Measurements from ENCODE around the gene MYO7B. TPM values are rescaled to one million over a fixed set of nuclear protein-coding genes. Genes with fewer than 3 reads are reported as not detected.
"Not testable (repeated sequence)": the region's sequence is repeated elsewhere in the genome, so short reads cannot be mapped to it uniquely, and the experiment has no call there.

The MYO7B gene
- total RNA-seq, 4 donors from 2014 or later: 0.12 to 1.3 (median 0.42) TPM

DNA sequence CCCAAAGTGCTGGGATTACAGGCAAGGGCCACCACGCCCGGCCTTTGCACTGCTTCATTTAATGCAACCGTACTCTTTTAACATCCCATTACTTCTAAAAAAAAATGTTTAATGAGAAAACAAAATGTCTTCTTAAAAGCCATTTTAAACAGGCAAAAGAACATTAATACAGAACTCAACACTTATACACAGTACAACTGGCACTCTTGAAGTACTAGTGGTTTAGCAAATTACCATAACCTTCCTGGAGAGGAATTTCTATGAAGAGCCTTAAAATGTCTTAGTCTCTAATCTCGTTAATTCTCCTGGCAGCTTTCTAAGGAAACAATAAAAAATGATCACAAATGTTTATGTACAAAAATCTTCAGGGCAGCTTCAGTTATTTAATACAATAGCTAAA is 15.1 kb upstream of the MYO7B start:
- TF ChIP-seq CTCF (IDR thresholded peaks at IDR 0.05): no peak
- ATAC-seq (ENCODE audit: low FRiP score): no peak
- DNase-seq (ENCODE audit: low spot score): no peak

GRCh38 chr2:127523269-127523939 is 12.1 kb upstream of the MYO7B start:
- no peak for TF ChIP-seq CTCF (IDR thresholded peaks at IDR 0.05)
- DNase-seq (ENCODE audit: low spot score): no peak
- no peak for ATAC-seq (ENCODE audit: low FRiP score)

- DNase-seq (ENCODE audit: low spot score); ATAC-seq (ENCODE audit: low FRiP score): not testable (repeated sequence)
Observed at GRCh38 chr2:127524198-127524834, 11.2 kb upstream of the MYO7B start.

- DNase-seq (ENCODE audit: low spot score): no peak
- TF ChIP-seq CTCF (IDR thresholded peaks at IDR 0.05): no peak
Observed at GRCh38 chr2:127525691-127526131, 9.8 kb upstream of the MYO7B start.

GRCh38 chr2:127526132-127527000 is 9.1 kb upstream of the MYO7B start, which contains the start of gene IWS1:
IWS1 (minus strand) TSS chr2:127526489; CDS start chr2:127526208, 281 bp downstream.
- no peak for TF ChIP-seq CTCF (IDR thresholded peaks at IDR 0.05)

More at GRCh38 chr2:127525691-127526131, 9.8 kb upstream of the MYO7B start:
- no peak for ATAC-seq (ENCODE audit: low FRiP score)

GRCh38 chr2:127527001-127527804 is 8.3 kb upstream of the MYO7B start:
- DNase-seq (ENCODE audit: low spot score) (no peak), ATAC-seq (ENCODE audit: low FRiP score) (peak; percentile 62)
- no peak for TF ChIP-seq CTCF (IDR thresholded peaks at IDR 0.05)

More at GRCh38 chr2:127526132-127527000, 9.1 kb upstream of the MYO7B start, which contains the start of gene IWS1:
- DNase-seq (ENCODE audit: low spot score) (peak; percentile 88), ATAC-seq (ENCODE audit: low FRiP score) (peak; percentile 96)

Data from omental fat pad (tissue), 4 donors.